Activated CD4-positive, alpha-beta memory T cell treated with anti-CD3 and anti-CD28 coated beads, Interleukin-2, amount 10 ng/mL, durations not matched to agents 7 days and 5 days (primary cell): Measurements from ENCODE around the gene DIP2B. TPM values are rescaled to one million over a fixed set of nuclear protein-coding genes. Genes with fewer than 3 reads are reported as not detected.

Experiments
- CTCF ChIA-PET: fragments of 350-600 bp; sonication (Branson Sonifier 250); formaldehyde crosslinking; loops from one replicate; lab custom pipeline; 2021; ENCODE audit warnings: antibody characterized with exemption, inconsistent platforms; lab: Charles Lee
- POLR2A ChIA-PET: fragments of 350-600 bp; sonication (Branson Sonifier 250); formaldehyde crosslinking; loops from one replicate; lab custom pipeline; 2021; ENCODE audit warnings: antibody characterized with exemption; lab: Charles Lee
- DNase-seq: peaks from one replicate; pipeline ENCODE4 v3.0.0-alpha.2; 2020
- H3K27ac Mint-ChIP-seq: one replicate; pipeline ENCODE4 v1.8.0; 2021; ENCODE audit warnings: mild to moderate bottlenecking, mixed read lengths
- H3K27me3 Mint-ChIP-seq: one replicate; pipeline ENCODE4 v1.8.0; 2021; ENCODE audit warnings: mixed read lengths
- H3K36me3 Mint-ChIP-seq: one replicate; pipeline ENCODE4 v1.8.0; 2021; ENCODE audit warnings: low read depth, mixed read lengths
- H3K4me1 Mint-ChIP-seq: one replicate; pipeline ENCODE4 v1.8.0; 2021; ENCODE audit warnings: mixed read lengths
- H3K4me3 Mint-ChIP-seq: one replicate; pipeline ENCODE4 v1.8.0; 2021; ENCODE audit warnings: mild to moderate bottlenecking, mixed read lengths
- H3K9me3 Mint-ChIP-seq: one replicate; pipeline ENCODE4 v1.8.0; 2021; ENCODE audit warnings: mixed read lengths
- total RNA-seq, 2 experiments: library from RNA; stranded (reverse); gene quantifications; one replicate each; pipeline ENCODE4 v1.2.3, GENCODE V29; 2021

Gene DIP2B
- total RNA-seq, 2 experiments from 2014 or later: 20.3 to 22.9 TPM

- Mint-ChIP-seq H3K4me1 (no peaks in the 10 kb centered on the region), H3K4me3 (no peak overlapping the region), H3K36me3 (no peaks in the 10 kb centered on the region), H3K9me3 (no peaks in the 10 kb centered on the region), H3K27me3 (no peaks in the 10 kb centered on the region), H3K27ac (no peak overlapping the region)
- ChIA-PET CTCF (no interaction called here), POLR2A (no interaction called here)
- no peak for DNase-seq
These were observed 108.1 kb downstream of the DIP2B start for GRCh38 chr12:50612882-50613281.

GRCh38 chr12:50613463-50613862, 108.7 kb downstream of the DIP2B start:
- H3K27ac Mint-ChIP-seq: no peak overlapping the region
- H3K9me3 Mint-ChIP-seq: no peaks in the 10 kb centered on the region
- H3K4me1 Mint-ChIP-seq: no peaks in the 10 kb centered on the region
- no peak for DNase-seq
- H3K36me3 Mint-ChIP-seq: no peaks in the 10 kb centered on the region
- ChIA-PET POLR2A (no interaction called here), CTCF (no interaction called here)
- no peaks in the 10 kb centered on the region for H3K27me3 Mint-ChIP-seq
- H3K4me3 Mint-ChIP-seq: no peak overlapping the region

- DNase-seq: no peak
- H3K9me3 Mint-ChIP-seq: no peaks in the 10 kb centered on the region
- POLR2A ChIA-PET: no interaction called here
- no peak overlapping the region for H3K4me3 Mint-ChIP-seq
- no peaks in the 10 kb centered on the region for H3K36me3 Mint-ChIP-seq
- H3K27me3 Mint-ChIP-seq: no peaks in the 10 kb centered on the region
- no peaks in the 10 kb centered on the region for H3K4me1 Mint-ChIP-seq
- CTCF ChIA-PET: no interaction called here
- no peak overlapping the region for H3K27ac Mint-ChIP-seq
These were observed 109.5 kb downstream of the DIP2B start for GRCh38 chr12:50614167-50614759.

GRCh38 chr12:50615145-50615906, 110.5 kb downstream of the DIP2B start:
- Mint-ChIP-seq H3K4me3 (no peak overlapping the region), H3K36me3 (no peaks in the 10 kb centered on the region), H3K27me3 (no peaks in the 10 kb centered on the region), H3K4me1 (peaks cover 6% of the 10 kb centered on the region), H3K9me3 (no peaks in the 10 kb centered on the region), H3K27ac (no peak overlapping the region)
- ChIA-PET POLR2A (no interaction called here), CTCF (no interaction called here)
- no peak for DNase-seq

GRCh38 chr12:50615907-50616296, 111.1 kb downstream of the DIP2B start:
- Mint-ChIP-seq H3K36me3 (no peaks in the 10 kb centered on the region), H3K9me3 (no peaks in the 10 kb centered on the region), H3K4me1 (peaks cover 11% of the 10 kb centered on the region), H3K27me3 (no peaks in the 10 kb centered on the region), H3K27ac (no peak overlapping the region), H3K4me3 (no peak overlapping the region)
- DNase-seq: no peak
- ChIA-PET CTCF (interaction anchor here (0.9 to 1.2 kb wide), 2 partner anchors 23 to 111 kb away, joined by 3 to 4 read pairs; partner anchors contain the start of gene DIP2B), POLR2A (no interaction called here)

- H3K27me3 Mint-ChIP-seq: no peaks in the 10 kb centered on the region
- no peaks in the 10 kb centered on the region for H3K36me3 Mint-ChIP-seq
- H3K4me1 Mint-ChIP-seq: peaks cover 22% of the 10 kb centered on the region
- no peaks in the 10 kb centered on the region for H3K9me3 Mint-ChIP-seq
- POLR2A ChIA-PET: no interaction called here
- DNase-seq: no peak
- CTCF ChIA-PET: no interaction called here
- H3K27ac Mint-ChIP-seq: no peak overlapping the region
- no peak overlapping the region for H3K4me3 Mint-ChIP-seq
These were observed 112.9 kb downstream of the DIP2B start for GRCh38 chr12:50617657-50618056.

- Mint-ChIP-seq H3K9me3 (no peaks in the 10 kb centered on the region), H3K4me3 (no peak overlapping the region), H3K27ac (no peak overlapping the region), H3K4me1 (peaks cover 25% of the 10 kb centered on the region), H3K36me3 (no peaks in the 10 kb centered on the region), H3K27me3 (no peaks in the 10 kb centered on the region)
- ChIA-PET CTCF (no interaction called here), POLR2A (interaction anchor here (0.5 kb wide), 1 partner anchor 217 kb away, joined by 3 read pairs; no protein-coding TSS in a partner anchor)
- no peak for DNase-seq
These were observed 114.3 kb downstream of the DIP2B start for GRCh38 chr12:50618864-50619609.

- CTCF ChIA-PET: no interaction called here
- POLR2A ChIA-PET: no interaction called here
- no peaks in the 10 kb centered on the region for H3K27me3 Mint-ChIP-seq
- H3K4me1 Mint-ChIP-seq: peaks cover 30% of the 10 kb centered on the region
- peaks cover 1% of the 10 kb centered on the region for H3K36me3 Mint-ChIP-seq
- no peak for DNase-seq
- no peak overlapping the region for H3K4me3 Mint-ChIP-seq
- no peaks in the 10 kb centered on the region for H3K9me3 Mint-ChIP-seq
- H3K27ac Mint-ChIP-seq: no peak overlapping the region
These were observed 114.8 kb downstream of the DIP2B start for GRCh38 chr12:50619610-50619958.

GRCh38 chr12:50620109-50620977, 115.6 kb downstream of the DIP2B start:
- ChIA-PET CTCF (interaction anchor here (1.6 kb wide), 1 partner anchor 116 kb away, joined by 7 read pairs; the partner anchor contains the start of gene DIP2B), POLR2A (interaction anchor here (1.2 kb wide), 1 partner anchor 104 kb away, joined by 3 read pairs; no protein-coding TSS in a partner anchor)
- Mint-ChIP-seq H3K4me3 (no peak overlapping the region), H3K4me1 (peaks cover 38% of the 10 kb centered on the region), H3K27ac (peak overlapping the region; percentile 21), H3K36me3 (peaks cover 8% of the 10 kb centered on the region), H3K27me3 (no peaks in the 10 kb centered on the region), H3K9me3 (no peaks in the 10 kb centered on the region)
- no peak for DNase-seq

- H3K4me3 Mint-ChIP-seq: no peak overlapping the region
These were observed 116.2 kb downstream of the DIP2B start for GRCh38 chr12:50620978-50621360.

GRCh38 chr12:50621399-50622300, 116.9 kb downstream of the DIP2B start:
- peaks cover 13% of the 10 kb centered on the region for H3K36me3 Mint-ChIP-seq

More at GRCh38 chr12:50620978-50621360, 116.2 kb downstream of the DIP2B start:
- Mint-ChIP-seq H3K36me3 (peaks cover 10% of the 10 kb centered on the region), H3K27ac (no peak overlapping the region), H3K27me3 (no peaks in the 10 kb centered on the region), H3K9me3 (no peaks in the 10 kb centered on the region), H3K4me1 (peaks cover 42% of the 10 kb centered on the region)
- ChIA-PET CTCF (interaction anchor here (1.6 kb wide), 1 partner anchor 117 kb away, joined by 7 read pairs; the partner anchor contains the start of gene DIP2B), POLR2A (interaction anchor here (1.2 kb wide), 1 partner anchor 104 kb away, joined by 3 read pairs; no protein-coding TSS in a partner anchor)
- DNase-seq: no peak

More at GRCh38 chr12:50621399-50622300, 116.9 kb downstream of the DIP2B start:
- Mint-ChIP-seq H3K27me3 (no peaks in the 10 kb centered on the region), H3K9me3 (no peaks in the 10 kb centered on the region), H3K4me1 (peaks cover 45% of the 10 kb centered on the region), H3K4me3 (no peak overlapping the region), H3K27ac (no peak overlapping the region)
- no peak for DNase-seq
- ChIA-PET POLR2A (interaction anchor here (1.0 to 1.2 kb wide), 2 partner anchors 105 to 142 kb away, joined by 3 read pairs; partner anchors contain the start of gene ATF1), CTCF (interaction anchor here (1.6 kb wide), 1 partner anchor 117 kb away, joined by 7 read pairs; the partner anchor contains the start of gene DIP2B)
